Measurements from ENCODE around the gene HIF3A. TPM values are rescaled to one million over a fixed set of nuclear protein-coding genes. Genes with fewer than 3 reads are reported as not detected.

The HIF3A gene
- total and polyA plus RNA-seq, 2 of the 8 experiments (the other 6 are each of a cell fraction or from before 2014, with no cell fraction given), result 38.6 to 38.8 TPM

GRCh38 chr19:46383171-46383815, 86.5 kb downstream of the HIF3A start:
- WGBS, 2 experiments (ENCODE audit: extremely low coverage in 1 of 2, insufficient coverage in 1 of 2, insufficient read length in 1 of 2, insufficient replicate concordance in 2 of 2, low coverage in 1 of 2, low lambda C conversion rate in 2 of 2, missing lambda C conversion rate in 1 of 2), result 96% methylated on average over 15 of the region's 23 CpGs; no CpG with 5 or more reads in 1 of the 2 experiments
- no peak overlapping the region for H2BK120ac ChIP-seq (replicated peaks; ENCODE audit: low read depth, low read length)
- FAIRE-seq, result no peak

More at GRCh38 chr19:46383171-46383815, 86.5 kb downstream of the HIF3A start:
- no peak overlapping the region for H3K23ac ChIP-seq (ENCODE audit: insufficient read length)
- ChIA-PET CTCF (ENCODE audit: partially characterized antibody) (interaction anchor here (0.6 to 2.8 kb wide), 7 partner anchors 11 to 422 kb away, joined by 3 to 20 read pairs (median 4); no protein-coding TSS in a partner anchor), POLR2A (ENCODE audit: partially characterized antibody) (interaction anchor here (1.5 to 1.8 kb wide), 2 partner anchors 11 kb away, joined by 4 to 5 read pairs; no protein-coding TSS in a partner anchor)
- H3K4me2 ChIP-seq (ENCODE audit: insufficient read depth in 1 of 2, low read depth in 2 of 2, low read length in 2 of 2), result no peak overlapping the region
- no peak overlapping the region for H3K14ac ChIP-seq (ENCODE audit: insufficient read length)
- no peak overlapping the region for H3K9ac ChIP-seq (replicated peaks in 1 of 4; ENCODE audit: extremely low read depth in 1 of 4, low read depth in 3 of 4, low read length in 3 of 4)
- no peak overlapping the region for H2BK15ac ChIP-seq (ENCODE audit: low read length)
- peaks cover 0 to 8% of the 10 kb centered on the region in 2 experiments; a peak in 1 of 4 replicates for H3K79me2 ChIP-seq (ENCODE audit: control insufficient read depth in 1 of 2, insufficient read depth in 2 of 2, low read length in 2 of 2)
- H3K79me1 ChIP-seq (ENCODE audit: low read depth, low read length), result peaks cover 3% of the 10 kb centered on the region; the same call in 1 of the 2 replicates
- no peak overlapping the region for H2BK20ac ChIP-seq (ENCODE audit: low read length)
- TF ChIP-seq CEBPB (IDR thresholded peaks at IDR 0.05; ENCODE audit: low read depth, low read length) (no peak), TAF7 (optimal IDR thresholded peaks at IDR 0.05; ENCODE audit: borderline replicate concordance, low read depth, low read length) (no peak), PHF8 (conservative IDR thresholded peaks at IDR 0.05; ENCODE audit: low read depth, low read length) (no peak), JUN (IDR thresholded peaks at IDR 0.05; ENCODE audit: low read depth, low read length) (no peak), TEAD4 (IDR thresholded peaks at IDR 0.05; ENCODE audit: low read depth, low read length) (no peak)
- peaks cover 2 to 11% of the 10 kb centered on the region in 2 experiments for H4K20me1 ChIP-seq (replicated peaks in 1 of 2; ENCODE audit: control insufficient read depth in 1 of 2, insufficient read depth in 2 of 2, low read length in 2 of 2)
- H4K91ac ChIP-seq (replicated peaks; ENCODE audit: insufficient read length, low read length), result no peak overlapping the region
- no peak overlapping the region for H2BK5ac ChIP-seq (ENCODE audit: low read depth, low read length)
- no peak overlapping the region for H2AK5ac ChIP-seq (ENCODE audit: low read depth, low read length)
- no peak overlapping the region for H3K18ac ChIP-seq (ENCODE audit: extremely low read depth, low read length)
- no peak overlapping the region for H3K4me3 ChIP-seq (ENCODE audit: extremely low read depth in 1 of 4, insufficient read depth in 2 of 4, low read depth in 3 of 4, low read length in 4 of 4)
- peaks cover 9 to 51% (median 37%) of the 10 kb centered on the region in 4 experiments; a peak in 6 of 8 replicates for H3K36me3 ChIP-seq (ENCODE audit: control insufficient read depth in 2 of 4, insufficient read depth in 4 of 4, low read length in 3 of 4)
- no peak overlapping the region for H3K56ac ChIP-seq (replicated peaks; ENCODE audit: insufficient read length, low read depth, low read length)
- H3K4me1 ChIP-seq (replicated peaks in 1 of 4; ENCODE audit: control insufficient read depth in 3 of 4, insufficient read depth in 4 of 4, low read length in 3 of 4), result peaks cover 0 to 2% (median 0%) of the 10 kb centered on the region in 4 experiments; a peak in 2 of 7 replicates
- H3K23me2 ChIP-seq (ENCODE audit: low read depth, low read length), result no peaks in the 10 kb centered on the region
- H3K27me3 ChIP-seq (replicated peaks in 1 of 4; ENCODE audit: control insufficient read depth in 3 of 4, extremely low read depth in 1 of 4, insufficient read depth in 3 of 4, low read length in 3 of 4), result no peaks in the 10 kb centered on the region
- DNase-seq (ENCODE audit: low read depth in 1 of 2, low spot score in 2 of 2), result no peak
- no peak overlapping the region; the same call in 1 of the 2 replicates for H4K8ac ChIP-seq (ENCODE audit: extremely low read depth, insufficient read depth, low read length)
- no peak overlapping the region for H4K5ac ChIP-seq (ENCODE audit: insufficient read length, low read depth, low read length)
- H3K9me3 ChIP-seq (ENCODE audit: insufficient read depth in 2 of 2, low read depth in 1 of 2, low read length in 1 of 2), result no peaks in the 10 kb centered on the region; a peak in 1 of 4 replicates
- H3K4ac ChIP-seq (replicated peaks; ENCODE audit: insufficient read length, low read depth, low read length), result no peak overlapping the region
- H2AFZ ChIP-seq (ENCODE audit: low read length), result no peak overlapping the region
- H3K27ac ChIP-seq (ENCODE audit: low read depth, low read length), result no peak overlapping the region
- no peak overlapping the region for H2BK12ac ChIP-seq (ENCODE audit: low read depth, low read length)

Measured in H1 (cell line).